Sigmoid colon (tissue), 7 donors: ENCODE measurements around the gene WDR73. TPM values are rescaled to one million over a fixed set of nuclear protein-coding genes. Genes with fewer than 3 reads are reported as not detected.
A peak's percentile ranks its signal among the peaks of the same experiment; 100 is the strongest.

Experiments
- DNase-seq: peaks from one replicate; pipeline ENCODE4 v3.0.0-alpha.2; 2019
- H3K27ac ChIP-seq, 4 donors: fragments of 200-600 bp; sonication (generic); one replicate each; pipeline ENCODE4 v1.5.1; 2016 to 2019; ENCODE audit warnings: mild to moderate bottlenecking in 1 of 4
- H3K27me3 ChIP-seq, 3 donors: fragments of 200-600 bp; sonication (generic); one replicate each; pipeline ENCODE4 v1.5.1; 2019; ENCODE audit warnings: mild to moderate bottlenecking in 1 of 3
- H3K36me3 ChIP-seq, 4 donors: fragments of 200-600 bp; sonication (generic); one replicate each; pipeline ENCODE4 v1.5.1; 2016 to 2019
- H3K4me1 ChIP-seq, 4 donors: fragments of 200-600 bp; sonication (generic); one replicate each; pipeline ENCODE4 v1.5.1; 2017 to 2019
- H3K4me3 ChIP-seq, 4 donors: fragments of 200-600 bp; sonication (generic); one replicate each; pipeline ENCODE4 v1.5.1; 2017 to 2019; ENCODE audit warnings: mild to moderate bottlenecking in 2 of 4, moderate library complexity in 1 of 4
- H3K9me3 ChIP-seq, 4 donors: fragments of 200-600 bp in 3 of 4; sonication (generic) in 3 of 4; one replicate each; pipeline versions ENCODE4 v1.5.1 to v1.6.1; 2013 to 2019
- EP300 ChIP-seq, 4 donors: sonication (generic); formaldehyde crosslinking; IDR thresholded peaks; one replicate each; pipeline ENCODE4 v1.6.1; 2017; ENCODE audit warnings: antibody characterized with exemption in 4 of 4
- POLR2A ChIP-seq, 2 donors: fragments of 450-650 bp; IDR thresholded peaks; one replicate each; pipeline ENCODE4 v1.6.1; 2016; ENCODE audit warnings: antibody characterized with exemption in 2 of 2, mild to moderate bottlenecking in 2 of 2, moderate library complexity in 2 of 2
- POLR2AphosphoS5 ChIP-seq, 4 donors: sonication (generic); formaldehyde crosslinking; IDR thresholded peaks; one replicate each; pipeline ENCODE4 v1.6.1; 2017; ENCODE audit warnings: antibody characterized with exemption in 4 of 4
- WGBS, 2 donors: extraction: QIAGEN DNeasy Blood & Tissue Kit; methylation state at CpG; one replicate each; pipeline ENCODE4 v1.1.7; 2013; 5-methylcytosine and 5-hydroxymethylcytosine counted together
- intact Hi-C: fragments of 100-400 bp; cut with DNase I; formaldehyde crosslinking; loops from one replicate; pipeline ENCODE4 v1.15.1; 2023
- polyA plus RNA-seq, 3 donors: library from polyadenylated mRNA; stranded (reverse); fragments of 200-250 nt; gene quantifications; one replicate each; pipeline ENCODE4 v1.2.3, GENCODE V29; 2013
- total RNA-seq, 4 donors: library from RNA; depleted of rRNA; stranded (reverse); fragments of >200 nt; gene quantifications; one replicate each; pipeline ENCODE4 v1.1.0, GENCODE V29; 2016
- TF ChIP-seq, protein P1 (sequence below), 4 experiments: fragments of 450-650 bp in 3 of 4; fragments of 200-600 bp in 1 of 4; IDR thresholded peaks; one replicate each; pipeline ENCODE4 v1.5.1; 2016 to 2019; ENCODE audit warnings: antibody characterized with exemption in 4 of 4, mild to moderate bottlenecking in 3 of 4, moderate library complexity in 2 of 4
- donor health status: healthy with polysubstance abuse.
- donor health status: Bipolar disorder and iron deficiency.
- donor health status: healthy.

Gene WDR73
- total and polyA plus RNA-seq, 7 donors = 6.7 to 22.7 (median 17.1) TPM

GRCh38 chr15:84598250-84598649 is 55.8 kb downstream of the WDR73 start:
- DNase-seq = no peak
- H3K36me3 ChIP-seq = no peaks in the 10 kb centered on the region
- 48 to 81% methylated on average over 2 of the region's 2 CpGs for WGBS, 2 donors
- intact Hi-C loops = no loop called here
- no peaks in the 10 kb centered on the region for H3K27me3 ChIP-seq
- no peaks in the 10 kb centered on the region for H3K9me3 ChIP-seq
- no peak for TF ChIP-seq POLR2A (IDR thresholded peaks at IDR 0.05)
- TF ChIP-seq EP300 (IDR thresholded peaks at IDR 0.05) = no peak
- no peak for TF ChIP-seq POLR2AphosphoS5 (IDR thresholded peaks at IDR 0.05)
- TF ChIP-seq, protein P1, sequence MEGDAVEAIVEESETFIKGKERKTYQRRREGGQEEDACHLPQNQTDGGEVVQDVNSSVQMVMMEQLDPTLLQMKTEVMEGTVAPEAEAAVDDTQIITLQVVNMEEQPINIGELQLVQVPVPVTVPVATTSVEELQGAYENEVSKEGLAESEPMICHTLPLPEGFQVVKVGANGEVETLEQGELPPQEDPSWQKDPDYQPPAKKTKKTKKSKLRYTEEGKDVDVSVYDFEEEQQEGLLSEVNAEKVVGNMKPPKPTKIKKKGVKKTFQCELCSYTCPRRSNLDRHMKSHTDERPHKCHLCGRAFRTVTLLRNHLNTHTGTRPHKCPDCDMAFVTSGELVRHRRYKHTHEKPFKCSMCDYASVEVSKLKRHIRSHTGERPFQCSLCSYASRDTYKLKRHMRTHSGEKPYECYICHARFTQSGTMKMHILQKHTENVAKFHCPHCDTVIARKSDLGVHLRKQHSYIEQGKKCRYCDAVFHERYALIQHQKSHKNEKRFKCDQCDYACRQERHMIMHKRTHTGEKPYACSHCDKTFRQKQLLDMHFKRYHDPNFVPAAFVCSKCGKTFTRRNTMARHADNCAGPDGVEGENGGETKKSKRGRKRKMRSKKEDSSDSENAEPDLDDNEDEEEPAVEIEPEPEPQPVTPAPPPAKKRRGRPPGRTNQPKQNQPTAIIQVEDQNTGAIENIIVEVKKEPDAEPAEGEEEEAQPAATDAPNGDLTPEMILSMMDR (IDR thresholded peaks at IDR 0.05) = no peak
- H3K4me1 ChIP-seq = peaks cover 0 to 22% (median 10%) of the 10 kb centered on the region in 4 donors
- peak overlapping the region in 1 of 4 donors; percentile 12 for H3K27ac ChIP-seq
- no peak overlapping the region for H3K4me3 ChIP-seq

GRCh38 chr15:84597296-84597695 is 56.8 kb downstream of the WDR73 start:
- peaks cover 0 to 22% (median 9%) of the 10 kb centered on the region in 4 donors for H3K4me1 ChIP-seq
- H3K4me3 ChIP-seq = no peak overlapping the region
- WGBS, 2 donors = 79 to 81% methylated on average over 3 of the region's 3 CpGs
- intact Hi-C loops = no loop called here
- TF ChIP-seq EP300 (IDR thresholded peaks at IDR 0.05) = no peak
- TF ChIP-seq POLR2AphosphoS5 (IDR thresholded peaks at IDR 0.05) = no peak
- TF ChIP-seq, protein P1 (IDR thresholded peaks at IDR 0.05) = no peak
- TF ChIP-seq POLR2A (IDR thresholded peaks at IDR 0.05) = no peak
- H3K27ac ChIP-seq = no peak overlapping the region
- H3K9me3 ChIP-seq = no peaks in the 10 kb centered on the region
- H3K36me3 ChIP-seq = no peaks in the 10 kb centered on the region
- no peak for DNase-seq
- no peaks in the 10 kb centered on the region for H3K27me3 ChIP-seq

- no peak overlapping the region for H3K4me3 ChIP-seq
- H3K9me3 ChIP-seq = no peaks in the 10 kb centered on the region
- no peak for DNase-seq
- intact Hi-C loops = no loop called here
- 89 to 97% methylated on average over 2 of the region's 2 CpGs for WGBS, 2 donors
- no peaks in the 10 kb centered on the region for H3K36me3 ChIP-seq
- no peak for TF ChIP-seq POLR2A (IDR thresholded peaks at IDR 0.05)
- TF ChIP-seq POLR2AphosphoS5 (IDR thresholded peaks at IDR 0.05) = no peak
- TF ChIP-seq, protein P1 (IDR thresholded peaks at IDR 0.05) = no peak
- TF ChIP-seq EP300 (IDR thresholded peaks at IDR 0.05) = no peak
- no peaks in the 10 kb centered on the region for H3K27me3 ChIP-seq
- no peak overlapping the region for H3K27ac ChIP-seq
- H3K4me1 ChIP-seq = peaks cover 0 to 12% (median 1%) of the 10 kb centered on the region in 4 donors
Observed at GRCh38 chr15:84595660-84596059, 58.4 kb downstream of the WDR73 start.

DNA sequence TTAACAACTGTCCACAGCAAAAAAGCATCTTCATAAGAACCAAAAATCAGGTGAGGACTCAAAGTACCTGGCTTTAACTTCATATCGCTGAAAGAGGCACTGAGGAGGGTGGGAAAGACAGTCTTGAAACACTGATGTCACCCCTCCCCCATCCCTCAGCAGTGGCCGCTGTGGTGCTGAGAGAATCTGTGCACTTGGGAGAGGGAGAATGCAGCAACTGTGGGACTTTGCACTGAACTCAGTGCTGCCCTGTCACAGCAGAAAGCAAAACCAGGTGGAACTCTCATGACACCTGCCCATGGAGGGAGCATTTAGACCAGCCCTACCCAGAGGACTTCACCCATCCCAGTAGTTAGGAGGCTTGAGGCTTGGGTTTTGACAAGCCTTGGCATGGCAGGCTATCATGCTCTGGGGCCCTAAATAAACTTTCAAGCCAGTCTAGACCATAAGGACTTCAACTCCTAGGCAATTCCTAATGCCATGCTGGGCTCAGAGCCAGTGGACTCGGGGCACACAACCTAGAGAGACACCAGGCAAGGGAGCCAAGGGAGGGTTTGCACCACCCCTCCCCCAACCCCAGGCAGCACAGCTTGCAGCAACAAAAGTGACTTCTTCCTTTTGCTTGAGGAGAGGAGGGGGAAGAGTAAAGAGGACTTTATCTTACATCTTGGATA is 59.3 kb downstream of the WDR73 start:
- DNase-seq = no peak
- intact Hi-C loops = no loop called here

More for the DNA sequence above, 59.3 kb downstream of the WDR73 start:
- 73 to 80% methylated on average over 3 of the region's 3 CpGs for WGBS, 2 donors
- TF ChIP-seq, protein P1 (IDR thresholded peaks at IDR 0.05) = no peak
- no peak for TF ChIP-seq POLR2AphosphoS5 (IDR thresholded peaks at IDR 0.05)
- TF ChIP-seq EP300 (IDR thresholded peaks at IDR 0.05) = no peak
- TF ChIP-seq POLR2A (IDR thresholded peaks at IDR 0.05) = no peak
- H3K4me3 ChIP-seq = no peak overlapping the region
- no peaks in the 10 kb centered on the region for H3K27me3 ChIP-seq
- peaks cover 0 to 7% (median 0%) of the 10 kb centered on the region in 4 donors for H3K4me1 ChIP-seq
- no peaks in the 10 kb centered on the region for H3K9me3 ChIP-seq
- no peaks in the 10 kb centered on the region for H3K36me3 ChIP-seq
- H3K27ac ChIP-seq = no peak overlapping the region
